ENCODE data around the gene RABGAP1L. TPM values are rescaled to one million over a fixed set of nuclear protein-coding genes. Genes with fewer than 3 reads are reported as not detected.

RABGAP1L gene
- total and polyA plus RNA-seq, 2 of the 4 experiments (the other 2 are of a cell fraction): 7.9 to 26.7 TPM

GRCh38 chr1:174407665-174408064 lies 248.3 kb downstream of the RABGAP1L start:
- TF ChIP-seq POLR2A (IDR thresholded peaks at IDR 0.05; ENCODE audit: low read depth, low read length) (no peak), RAD21 (IDR thresholded peaks at IDR 0.05; ENCODE audit: low read length) (no peak), RFX5 (IDR thresholded peaks at IDR 0.05; ENCODE audit: low read depth, low read length) (no peak), FOS (IDR thresholded peaks at IDR 0.05; ENCODE audit: low read depth, low read length) (no peak), CHD1 (IDR thresholded peaks at IDR 0.05; ENCODE audit: low read depth, low read length) (no peak), MAZ (IDR thresholded peaks at IDR 0.05; ENCODE audit: borderline replicate concordance, low read depth, low read length) (no peak), MXI1 (IDR thresholded peaks at IDR 0.05; ENCODE audit: borderline replicate concordance, low read depth, low read length) (no peak), RCOR1 (IDR thresholded peaks at IDR 0.05; ENCODE audit: insufficient replicate concordance, low read length) (no peak), SMC3 (IDR thresholded peaks at IDR 0.05; ENCODE audit: low read depth, low read length) (no peak), BHLHE40 (IDR thresholded peaks at IDR 0.05; ENCODE audit: low read depth, low read length) (no peak), ELK1 (IDR thresholded peaks at IDR 0.05; ENCODE audit: borderline replicate concordance, low read depth, low read length) (no peak), MAFK (IDR thresholded peaks at IDR 0.05; ENCODE audit: low read depth, low read length) (no peak), USF2 (IDR thresholded peaks at IDR 0.05; ENCODE audit: low read depth, low read length) (no peak)
- Histone ChIP-seq H2BK15ac (ENCODE audit: low read depth, low read length) (no peak overlapping the region), H3K56ac (ENCODE audit: extremely low read depth, insufficient read depth, low read length) (no peak overlapping the region), H2BK120ac (ENCODE audit: low read depth, low read length) (no peak overlapping the region), H3K9me3 (ENCODE audit: control insufficient read depth, insufficient read depth, low read length) (no peaks in the 10 kb centered on the region), H4K8ac (ENCODE audit: low read depth in 2 of 2, low read length in 2 of 2) (no peak overlapping the region), H4K20me1 (ENCODE audit: insufficient read depth, low read length) (no peaks in the 10 kb centered on the region), H3K4me2 (ENCODE audit: low read depth, low read length) (no peak overlapping the region), H3K18ac (ENCODE audit: low read depth, low read length) (no peak overlapping the region), H4K91ac (ENCODE audit: insufficient read depth, low read depth, low read length) (no peak overlapping the region), H3K9ac (ENCODE audit: low read depth, low read length) (no peak overlapping the region), H3K27ac (ENCODE audit: insufficient read depth, low read length) (no peak overlapping the region), H3K79me1 (ENCODE audit: low read depth in 1 of 2, low read length in 2 of 2) (no peaks in the 10 kb centered on the region; a peak in 2 of 4 replicates), H2AK9ac (replicated peaks; ENCODE audit: low read depth, low read length, poor library complexity) (no peak overlapping the region), H3K14ac (replicated peaks; ENCODE audit: low read depth, low read length) (no peak overlapping the region), H3K36me3 (ENCODE audit: control insufficient read depth, insufficient read depth, low read length) (no peaks in the 10 kb centered on the region), H3K4me3 (ENCODE audit: insufficient read depth, low read depth, low read length) (no peak overlapping the region), H3K4ac (ENCODE audit: low read depth, low read length) (no peak overlapping the region), H3K9me1 (ENCODE audit: insufficient read depth, low read length) (no peaks in the 10 kb centered on the region), H2BK5ac (ENCODE audit: low read depth, low read length, poor library complexity, severe bottlenecking) (no peak overlapping the region), H3K27me3 (ENCODE audit: control insufficient read depth, insufficient read depth, low read length) (no peaks in the 10 kb centered on the region), H2BK20ac (ENCODE audit: low read depth, low read length) (no peak overlapping the region), H2AFZ (replicated peaks; ENCODE audit: low read length, poor library complexity) (no peak overlapping the region), H4K5ac (ENCODE audit: low read depth, low read length) (no peak overlapping the region), H3K23ac (ENCODE audit: low read depth, low read length) (no peak overlapping the region), H3K4me1 (ENCODE audit: control insufficient read depth, insufficient read depth, low read length) (no peaks in the 10 kb centered on the region), H2AK5ac (ENCODE audit: low read depth, low read length) (no peak overlapping the region)
- no peak for DNase-seq
- CTCF ChIA-PET: no interaction called here
- BruUV-seq (replicated peaks): no TSS peak
- intact Hi-C loops (cut with micrococcal nuclease) (no loop called here), in situ Hi-C loops (cut with MboI; ENCODE audit: low sequenced_read_pairs) (no loop called here), dilution Hi-C loops (cut with HindIII; ENCODE audit: low sequenced_read_pairs, unreplicated experiment) (no loop called here)
- WGBS, 2 experiments (ENCODE audit: extremely low coverage in 2 of 2, insufficient read length in 1 of 2): no CpG with 5 or more reads among the region's 3 CpGs
- POLR2A ChIA-PET (ENCODE audit: unreplicated experiment): no interaction called here
- no peak; the same call in 1 of the 2 replicates for ATAC-seq (ENCODE audit: low read depth)
